Tibial artery (tissue), 4 donors: ENCODE measurements around the gene KIFC3.

Experiments used
- DNase-seq, 2 donors: peaks; one replicate each; pipeline ENCODE4 v3.0.0-alpha.2; 2019
- H3K27ac ChIP-seq, 2 donors: fragments of 200-600 bp; sonication (generic) in 1 of 2; 1 replicate in 1 of 2; 2 replicates in 1 of 2; pipeline ENCODE4 v1.5.1; 2018 to 2019; ENCODE audit warnings: mild to moderate bottlenecking in 1 of 2
- H3K27me3 ChIP-seq, 2 donors: fragments of 200-600 bp; sonication (generic) in 1 of 2; one replicate each; pipeline versions ENCODE4 v1.5.1 to v1.6.0; 2016 to 2019
- H3K36me3 ChIP-seq, 3 donors: fragments of 200-600 bp; sonication (generic) in 2 of 3; one replicate each; pipeline ENCODE4 v1.5.1; 2016 to 2019; ENCODE audit warnings: mild to moderate bottlenecking in 2 of 3
- H3K4me1 ChIP-seq, 4 donors: fragments of 200-600 bp; sonication (generic) in 2 of 4; 1 replicate in 3 of 4; 2 replicates in 1 of 4; pipeline ENCODE4 v1.5.1; 2016 to 2019
- H3K4me3 ChIP-seq, 2 donors: fragments of 200-600 bp; sonication (generic) in 1 of 2; 1 replicate in 1 of 2; 2 replicates in 1 of 2; pipeline ENCODE4 v1.5.1; 2018 to 2019; ENCODE audit warnings: mild to moderate bottlenecking in 2 of 2
- H3K9me3 ChIP-seq, 3 donors: fragments of 200-600 bp; sonication (generic) in 1 of 3; one replicate each; pipeline ENCODE4 v1.5.1; 2016 to 2019
- intact Hi-C: fragments of 100-400 bp; cut with DNase I; formaldehyde crosslinking; loops from one replicate; pipeline ENCODE4 v1.15.0; 2023; ENCODE audit warnings: low total_unique reads
- TF ChIP-seq, protein P1 (sequence below), 2 experiments: fragments of 200-600 bp in 1 of 2; fragments of 450-650 bp in 1 of 2; IDR thresholded peaks; one replicate each; pipeline ENCODE4 v1.5.1; 2017 to 2019; ENCODE audit warnings: antibody characterized with exemption in 2 of 2, mild to moderate bottlenecking in 1 of 2, moderate library complexity in 1 of 2

The KIFC3 gene

DNA sequence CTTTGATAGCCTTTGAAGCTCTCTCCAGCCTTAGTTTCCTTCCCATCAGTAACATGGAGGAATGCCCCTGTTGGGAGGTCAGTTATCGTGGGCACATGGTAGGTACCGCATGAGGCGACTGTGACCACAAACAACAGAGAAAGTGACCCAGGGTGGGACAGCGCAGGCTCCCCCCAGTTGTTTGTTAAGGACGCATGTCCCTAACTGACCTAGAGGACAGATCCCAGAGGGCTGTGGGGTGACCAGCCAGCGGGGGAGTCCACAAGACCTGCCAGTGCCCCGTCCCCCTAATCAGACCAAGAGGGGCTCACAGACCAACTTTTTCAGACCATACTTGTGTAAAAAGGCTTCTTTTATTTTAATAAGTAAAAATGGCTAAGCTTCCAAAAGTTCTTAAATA, 44.4 kb downstream of the KIFC3 start:
- Histone ChIP-seq H3K4me1 (peaks cover 0 to 6% (median 2%) of the 10 kb centered on the region in 4 donors), H3K27me3 (no peaks in the 10 kb centered on the region), H3K4me3 (no peak overlapping the region), H3K9me3 (no peaks in the 10 kb centered on the region), H3K36me3 (peaks cover 0 to 90% (median 41%) of the 10 kb centered on the region in 3 donors), H3K27ac (peak overlapping the region in 1 of 2 donors; percentile 35)
- intact Hi-C loops = loop anchor here (5.0 to 10.0 kb wide), 2 partner anchors 104 to 237 kb away; no protein-coding TSS in a partner anchor
- TF ChIP-seq, protein P1, sequence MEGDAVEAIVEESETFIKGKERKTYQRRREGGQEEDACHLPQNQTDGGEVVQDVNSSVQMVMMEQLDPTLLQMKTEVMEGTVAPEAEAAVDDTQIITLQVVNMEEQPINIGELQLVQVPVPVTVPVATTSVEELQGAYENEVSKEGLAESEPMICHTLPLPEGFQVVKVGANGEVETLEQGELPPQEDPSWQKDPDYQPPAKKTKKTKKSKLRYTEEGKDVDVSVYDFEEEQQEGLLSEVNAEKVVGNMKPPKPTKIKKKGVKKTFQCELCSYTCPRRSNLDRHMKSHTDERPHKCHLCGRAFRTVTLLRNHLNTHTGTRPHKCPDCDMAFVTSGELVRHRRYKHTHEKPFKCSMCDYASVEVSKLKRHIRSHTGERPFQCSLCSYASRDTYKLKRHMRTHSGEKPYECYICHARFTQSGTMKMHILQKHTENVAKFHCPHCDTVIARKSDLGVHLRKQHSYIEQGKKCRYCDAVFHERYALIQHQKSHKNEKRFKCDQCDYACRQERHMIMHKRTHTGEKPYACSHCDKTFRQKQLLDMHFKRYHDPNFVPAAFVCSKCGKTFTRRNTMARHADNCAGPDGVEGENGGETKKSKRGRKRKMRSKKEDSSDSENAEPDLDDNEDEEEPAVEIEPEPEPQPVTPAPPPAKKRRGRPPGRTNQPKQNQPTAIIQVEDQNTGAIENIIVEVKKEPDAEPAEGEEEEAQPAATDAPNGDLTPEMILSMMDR (IDR thresholded peaks at IDR 0.05) = no peak
- DNase-seq = no peak

DNA sequence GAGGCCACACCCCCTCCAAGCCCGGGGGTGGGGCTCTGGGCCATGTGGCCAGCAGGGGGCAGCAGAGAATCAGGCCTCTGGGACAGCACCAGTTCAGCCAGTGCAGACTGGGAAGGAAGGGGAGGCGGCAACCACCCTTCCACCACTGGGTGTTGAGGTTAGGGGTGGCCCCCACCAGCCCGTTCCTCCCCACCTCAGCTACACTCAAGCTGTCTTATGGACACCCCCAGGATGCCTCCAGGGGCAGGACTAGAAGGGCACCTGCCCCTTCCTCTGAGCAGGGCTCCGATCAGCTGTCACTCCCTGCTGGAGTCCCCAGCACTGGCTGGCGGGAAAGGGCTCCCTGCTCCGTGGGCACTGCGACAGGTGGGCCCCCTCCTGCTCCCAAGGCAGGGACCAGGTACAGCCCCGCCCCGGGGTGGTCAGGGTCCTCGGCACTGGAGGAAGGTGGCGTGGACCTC, 44.9 kb downstream of the KIFC3 start:
- peaks cover 0 to 6% (median 2%) of the 10 kb centered on the region in 4 donors for H3K4me1 ChIP-seq
- H3K9me3 ChIP-seq = no peaks in the 10 kb centered on the region
- peak; percentile 85 to 93 for DNase-seq
- H3K4me3 ChIP-seq = no peak overlapping the region
- TF ChIP-seq, protein P1 (IDR thresholded peaks at IDR 0.05) = peak; percentile 94 to 97
- intact Hi-C loops = loop anchor here (5.0 to 10.0 kb wide), 2 partner anchors 105 to 237 kb away; no protein-coding TSS in a partner anchor
- peaks cover 0 to 90% (median 43%) of the 10 kb centered on the region in 3 donors for H3K36me3 ChIP-seq
- H3K27me3 ChIP-seq = no peaks in the 10 kb centered on the region
- peak overlapping the region in 1 of 2 donors; percentile 35 for H3K27ac ChIP-seq

GRCh38 chr16:57756424-57757325, 45.6 kb downstream of the KIFC3 start:
- TF ChIP-seq, protein P1 (IDR thresholded peaks at IDR 0.05) = no peak
- Histone ChIP-seq H3K27ac (no peak overlapping the region), H3K4me3 (no peak overlapping the region), H3K36me3 (peaks cover 0 to 90% (median 45%) of the 10 kb centered on the region in 3 donors), H3K4me1 (peaks cover 0 to 6% (median 2%) of the 10 kb centered on the region in 4 donors), H3K9me3 (no peaks in the 10 kb centered on the region), H3K27me3 (no peaks in the 10 kb centered on the region)
- DNase-seq = no peak
- intact Hi-C loops = loop anchor here (5.0 to 10.0 kb wide), 2 partner anchors 106 to 238 kb away; no protein-coding TSS in a partner anchor

- Histone ChIP-seq H3K4me3 (no peak overlapping the region), H3K9me3 (no peaks in the 10 kb centered on the region), H3K27ac (no peak overlapping the region), H3K27me3 (no peaks in the 10 kb centered on the region), H3K4me1 (peaks cover 0 to 6% (median 2%) of the 10 kb centered on the region in 4 donors), H3K36me3 (peaks cover 4 to 90% (median 47%) of the 10 kb centered on the region in 3 donors)
- TF ChIP-seq, protein P1 (IDR thresholded peaks at IDR 0.05) = no peak
- no peak for DNase-seq
- intact Hi-C loops = loop anchor here (5.0 to 10.0 kb wide), 2 partner anchors 106 to 239 kb away; no protein-coding TSS in a partner anchor
Observed at GRCh38 chr16:57755726-57756423, 46.4 kb downstream of the KIFC3 start.

DNA sequence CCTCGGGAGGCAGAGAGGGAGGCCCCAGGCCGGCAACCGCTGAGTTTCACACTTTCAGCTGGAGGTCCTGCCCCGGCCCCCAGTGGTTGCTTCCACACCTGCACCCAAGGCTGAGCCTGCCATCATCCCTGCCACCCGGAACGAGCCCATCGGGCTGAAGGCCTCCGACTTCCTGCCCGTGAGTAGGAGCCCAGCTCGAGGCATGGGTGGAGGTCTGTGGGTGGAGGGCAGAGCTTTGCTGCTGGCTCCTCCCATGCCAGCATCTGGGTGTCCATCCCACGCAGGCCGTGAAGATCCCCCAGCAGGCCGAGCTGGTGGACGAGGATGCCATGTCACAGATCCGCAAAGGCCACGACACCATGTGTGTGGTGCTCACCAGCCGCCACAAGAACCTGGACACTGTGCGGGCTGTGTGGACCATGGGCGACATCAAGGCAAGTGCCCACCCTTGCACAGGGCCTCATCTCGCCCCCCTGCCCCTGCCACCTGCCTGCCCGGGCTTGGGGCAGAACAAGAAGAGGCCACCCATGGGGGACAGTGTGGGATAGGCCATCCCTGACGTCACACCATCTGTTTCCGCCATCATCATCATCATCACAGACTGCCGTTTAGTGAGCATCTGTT, 47.1 kb downstream of the KIFC3 start:
- Histone ChIP-seq H3K9me3 (no peaks in the 10 kb centered on the region), H3K27ac (no peak overlapping the region), H3K36me3 (peaks cover 4 to 87% (median 43%) of the 10 kb centered on the region in 3 donors), H3K4me3 (no peak overlapping the region), H3K4me1 (peaks cover 0 to 6% (median 2%) of the 10 kb centered on the region in 4 donors), H3K27me3 (no peaks in the 10 kb centered on the region)
- TF ChIP-seq, protein P1 (IDR thresholded peaks at IDR 0.05) = no peak
- DNase-seq = no peak
- intact Hi-C loops = loop anchor here (5.0 to 10.0 kb wide), 2 partner anchors 107 to 240 kb away; no protein-coding TSS in a partner anchor
